ENCODE data around the gene SDK1. TPM values are rescaled to one million over a fixed set of nuclear protein-coding genes. Genes with fewer than 3 reads are reported as not detected.

The SDK1 gene
- total and polyA plus RNA-seq, 11 donors = 2.2 to 5.8 (median 3.4) TPM

- Histone ChIP-seq H3K9me3 (peaks cover 0 to 8% (median 0%) of the 10 kb centered on the region in 12 donors), H3K27ac (no peak overlapping the region), H3K36me3 (no peaks in the 10 kb centered on the region), H3K4me1 (peaks cover 0 to 7% (median 0%) of the 10 kb centered on the region in 12 donors), H3K4me3 (no peak overlapping the region), H3K27me3 (no peaks in the 10 kb centered on the region)
- DNase-seq (no peak), ATAC-seq (no peak)
- WGBS, 4 donors = 36 to 80% (median 75%) methylated on average over 1 of the region's 1 CpG
- no peak for TF ChIP-seq CTCF (IDR thresholded peaks at IDR 0.05)
- no peak for TF ChIP-seq POLR2A (IDR thresholded peaks at IDR 0.05)
- intact Hi-C loops (cut with DNase I) = loop anchor here in 1 of 10 donors (10.0 kb wide), 1 partner anchor 62 kb away; the partner anchor contains the start of gene SDK1
Measured at GRCh38 chr7:3367261-3367660, 66.2 kb downstream of the SDK1 start.

GRCh38 chr7:3370068-3370830 is 69.2 kb downstream of the SDK1 start:
- Histone ChIP-seq H3K27ac (no peak overlapping the region), H3K27me3 (no peaks in the 10 kb centered on the region), H3K4me3 (no peak overlapping the region), H3K36me3 (no peaks in the 10 kb centered on the region), H3K4me1 (peaks cover 0 to 7% (median 0%) of the 10 kb centered on the region in 12 donors), H3K9me3 (no peaks in the 10 kb centered on the region)
- 66 to 75% (median 69%) methylated on average over 9 of the region's 9 CpGs for WGBS, 4 donors
- ATAC-seq (peak in 2 of 4 donors; percentile 43 to 69), DNase-seq (no peak)
- intact Hi-C loops (cut with DNase I) = no loop called here
- TF ChIP-seq POLR2A (IDR thresholded peaks at IDR 0.05) = no peak
- peak in 1 of 12 donors; percentile 7 for TF ChIP-seq CTCF (IDR thresholded peaks at IDR 0.05)

DNA sequence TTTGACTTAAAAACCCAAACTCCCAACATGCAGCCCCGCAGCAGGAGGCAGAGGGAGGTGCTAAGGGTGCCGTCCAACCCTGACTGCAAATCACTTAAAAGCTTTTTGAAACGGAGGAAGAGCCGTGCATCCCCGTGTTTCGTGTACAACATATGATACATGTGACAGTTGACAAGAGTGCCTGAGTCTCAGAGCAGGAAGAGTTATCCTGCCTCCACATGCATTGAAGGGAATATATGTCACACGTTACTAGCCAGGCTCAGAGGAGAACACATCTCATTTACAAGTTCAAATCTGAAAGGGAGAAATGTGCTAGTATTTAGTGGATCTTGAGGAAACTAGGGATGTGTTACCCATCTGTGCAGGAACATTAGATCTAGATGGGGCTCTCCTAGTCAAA is 69.9 kb downstream of the SDK1 start:
- Histone ChIP-seq H3K9me3 (no peaks in the 10 kb centered on the region), H3K27ac (no peak overlapping the region), H3K4me1 (peaks cover 0 to 7% (median 0%) of the 10 kb centered on the region in 12 donors), H3K27me3 (no peaks in the 10 kb centered on the region), H3K36me3 (no peaks in the 10 kb centered on the region), H3K4me3 (no peak overlapping the region)
- TF ChIP-seq CTCF (IDR thresholded peaks at IDR 0.05) (no peak), POLR2A (IDR thresholded peaks at IDR 0.05) (no peak)
- intact Hi-C loops (cut with DNase I) = no loop called here
- DNase-seq (no peak), ATAC-seq (no peak)
- 90 to 95% (median 94%) methylated on average over 7 of the region's 7 CpGs for WGBS, 4 donors

- Histone ChIP-seq H3K4me3 (no peak overlapping the region), H3K4me1 (peaks cover 0 to 7% (median 0%) of the 10 kb centered on the region in 12 donors), H3K36me3 (no peaks in the 10 kb centered on the region), H3K27me3 (no peaks in the 10 kb centered on the region), H3K9me3 (no peaks in the 10 kb centered on the region), H3K27ac (no peak overlapping the region)
- intact Hi-C loops (cut with DNase I) = no loop called here
- TF ChIP-seq CTCF (IDR thresholded peaks at IDR 0.05) (no peak), POLR2A (IDR thresholded peaks at IDR 0.05) (no peak)
- 46 to 66% (median 48%) methylated on average over 4 of the region's 4 CpGs for WGBS, 4 donors
- ATAC-seq = no peak
- DNase-seq = no peak
Measured at GRCh38 chr7:3371601-3372000, 70.5 kb downstream of the SDK1 start.
